Measurements from ENCODE around the gene ZC3HAV1.
"Not testable (repeated sequence)": the region's sequence is repeated elsewhere in the genome, so short reads cannot be mapped to it uniquely, and the experiment has no call there.

The ZC3HAV1 gene

GRCh38 chr7:139026551-139026950, 83.0 kb downstream of the ZC3HAV1 start:
- TF ChIP-seq POLR2AphosphoS5 (IDR thresholded peaks at IDR 0.05; ENCODE audit: low read depth): no peak
- no peak for TF ChIP-seq SPI1 (IDR thresholded peaks at IDR 0.05; ENCODE audit: borderline replicate concordance, low read depth)
- no peak for TF ChIP-seq GABPA (IDR thresholded peaks at IDR 0.05; ENCODE audit: low read depth)
- TF ChIP-seq REST (IDR thresholded peaks at IDR 0.05; ENCODE audit: insufficient replicate concordance, low read depth): no peak
- TF ChIP-seq, protein P1, sequence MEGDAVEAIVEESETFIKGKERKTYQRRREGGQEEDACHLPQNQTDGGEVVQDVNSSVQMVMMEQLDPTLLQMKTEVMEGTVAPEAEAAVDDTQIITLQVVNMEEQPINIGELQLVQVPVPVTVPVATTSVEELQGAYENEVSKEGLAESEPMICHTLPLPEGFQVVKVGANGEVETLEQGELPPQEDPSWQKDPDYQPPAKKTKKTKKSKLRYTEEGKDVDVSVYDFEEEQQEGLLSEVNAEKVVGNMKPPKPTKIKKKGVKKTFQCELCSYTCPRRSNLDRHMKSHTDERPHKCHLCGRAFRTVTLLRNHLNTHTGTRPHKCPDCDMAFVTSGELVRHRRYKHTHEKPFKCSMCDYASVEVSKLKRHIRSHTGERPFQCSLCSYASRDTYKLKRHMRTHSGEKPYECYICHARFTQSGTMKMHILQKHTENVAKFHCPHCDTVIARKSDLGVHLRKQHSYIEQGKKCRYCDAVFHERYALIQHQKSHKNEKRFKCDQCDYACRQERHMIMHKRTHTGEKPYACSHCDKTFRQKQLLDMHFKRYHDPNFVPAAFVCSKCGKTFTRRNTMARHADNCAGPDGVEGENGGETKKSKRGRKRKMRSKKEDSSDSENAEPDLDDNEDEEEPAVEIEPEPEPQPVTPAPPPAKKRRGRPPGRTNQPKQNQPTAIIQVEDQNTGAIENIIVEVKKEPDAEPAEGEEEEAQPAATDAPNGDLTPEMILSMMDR (IDR thresholded peaks at IDR 0.05; ENCODE audit: insufficient read depth, low read length): no peak
- no peak for DNase-seq (ENCODE audit: low read depth in 1 of 2, low spot score in 1 of 2)
- H3K27ac ChIP-seq (replicated peaks): no peak overlapping the region
- no peaks in the 10 kb centered on the region for H3K27me3 ChIP-seq (ENCODE audit: insufficient read depth, poor library complexity, severe bottlenecking)
- no peak overlapping the region for H3K4me3 ChIP-seq (replicated peaks; ENCODE audit: insufficient read depth, low read length)

DNA sequence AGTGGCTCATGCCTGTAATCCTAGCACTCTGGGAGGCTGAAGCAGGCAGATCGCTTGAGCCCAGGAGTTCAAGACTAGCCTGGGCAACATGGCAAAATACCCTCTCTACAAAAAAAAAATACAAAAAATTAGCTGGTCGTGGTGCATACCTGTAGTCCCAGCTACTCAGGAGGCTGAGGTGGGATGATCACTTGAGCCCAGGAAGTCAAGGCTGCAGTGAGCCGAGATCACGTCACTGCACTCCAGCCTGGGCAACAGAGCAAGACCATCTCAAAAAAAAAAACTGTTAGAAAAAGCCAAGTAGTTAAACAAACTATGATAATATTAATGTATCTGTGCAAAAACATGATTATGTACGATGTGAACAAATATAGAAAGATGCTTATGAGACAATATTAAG, 83.7 kb downstream of the ZC3HAV1 start:
- not testable (repeated sequence) for H3K27me3 ChIP-seq (ENCODE audit: insufficient read depth, poor library complexity, severe bottlenecking); H3K4me3 ChIP-seq (replicated peaks; ENCODE audit: insufficient read depth, low read length); H3K27ac ChIP-seq (replicated peaks)

GRCh38 chr7:139023076-139023475, 86.4 kb downstream of the ZC3HAV1 start:
- Histone ChIP-seq H3K4me3 (replicated peaks; ENCODE audit: insufficient read depth, low read length) (no peak overlapping the region), H3K27ac (replicated peaks) (no peak overlapping the region), H3K27me3 (ENCODE audit: insufficient read depth, poor library complexity, severe bottlenecking) (no peaks in the 10 kb centered on the region)
- no peak for DNase-seq (ENCODE audit: low read depth in 1 of 2, low spot score in 1 of 2)
- TF ChIP-seq GABPA (IDR thresholded peaks at IDR 0.05; ENCODE audit: low read depth) (no peak), POLR2AphosphoS5 (IDR thresholded peaks at IDR 0.05; ENCODE audit: low read depth) (no peak), SPI1 (IDR thresholded peaks at IDR 0.05; ENCODE audit: borderline replicate concordance, low read depth) (no peak), REST (IDR thresholded peaks at IDR 0.05; ENCODE audit: insufficient replicate concordance, low read depth) (no peak)
- TF ChIP-seq, protein P1 (IDR thresholded peaks at IDR 0.05; ENCODE audit: insufficient read depth, low read length): no peak

More for the DNA sequence above, 83.7 kb downstream of the ZC3HAV1 start:
- DNase-seq (ENCODE audit: low read depth in 1 of 2, low spot score in 1 of 2): not testable (repeated sequence)

DNA sequence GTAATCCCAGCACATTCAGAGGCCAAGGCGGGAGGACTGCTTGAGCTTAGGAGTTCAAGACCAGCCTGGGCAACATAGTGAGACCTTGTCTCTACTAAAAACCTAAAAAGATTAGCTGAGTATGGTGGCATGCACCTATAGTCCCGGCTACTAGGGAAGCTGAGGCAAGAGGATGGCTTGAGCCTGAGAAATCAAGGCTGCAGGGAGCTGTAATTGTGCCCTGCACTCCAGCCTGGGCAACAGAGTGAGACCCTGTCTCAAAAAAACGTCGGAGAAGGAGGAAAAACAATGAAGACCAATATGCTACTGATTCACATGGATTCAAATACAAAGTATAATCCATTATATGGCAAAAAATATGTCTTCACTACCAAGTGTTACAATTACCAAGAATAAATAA, 87.2 kb downstream of the ZC3HAV1 start:
- Histone ChIP-seq H3K4me3 (replicated peaks; ENCODE audit: insufficient read depth, low read length) (no peak overlapping the region), H3K27me3 (ENCODE audit: insufficient read depth, poor library complexity, severe bottlenecking) (no peaks in the 10 kb centered on the region), H3K27ac (replicated peaks) (no peak overlapping the region)
- TF ChIP-seq SPI1 (IDR thresholded peaks at IDR 0.05; ENCODE audit: borderline replicate concordance, low read depth) (no peak), GABPA (IDR thresholded peaks at IDR 0.05; ENCODE audit: low read depth) (no peak), POLR2AphosphoS5 (IDR thresholded peaks at IDR 0.05; ENCODE audit: low read depth) (no peak), REST (IDR thresholded peaks at IDR 0.05; ENCODE audit: insufficient replicate concordance, low read depth) (no peak)
- TF ChIP-seq, protein P1 (IDR thresholded peaks at IDR 0.05; ENCODE audit: insufficient read depth, low read length): no peak
- no peak for DNase-seq (ENCODE audit: low read depth in 1 of 2, low spot score in 1 of 2)

Measured in HL-60 (cell line).